Measurements from ENCODE around the gene RASD1.

- TF ChIP-seq CTCF (IDR thresholded peaks at IDR 0.05) (no peak), POLR2AphosphoS5 (IDR thresholded peaks at IDR 0.05) (no peak), POLR2A (IDR thresholded peaks at IDR 0.05) (no peak)
Measured at GRCh38 chr17:17485420-17485819, 10.8 kb downstream of the RASD1 start.

Measured in transverse colon (tissue), 4 donors.